ENCODE data around the gene MAN2A1.

- TF ChIP-seq SP1 (IDR thresholded peaks at IDR 0.05; ENCODE audit: low read depth) = no peak
- TF ChIP-seq CTCF (IDR thresholded peaks at IDR 0.05 in 2 of 3, conservative IDR thresholded peaks at IDR 0.05 in 1 of 3; ENCODE audit: borderline replicate concordance in 1 of 3, insufficient read depth in 1 of 3, low read depth in 2 of 3, low read length in 2 of 3) = no peak
- no peak for TF ChIP-seq POLR2A (IDR thresholded peaks at IDR 0.05; ENCODE audit: borderline replicate concordance, extremely low read depth, insufficient read depth, insufficient read length)
- TF ChIP-seq ZFX (IDR thresholded peaks at IDR 0.05) = no peak
Observed at GRCh38 chr5:109709225-109709624, 19.5 kb downstream of the MAN2A1 start.

Data from HCT116 (cell line).